Panc1 (cell line): ENCODE measurements around the gene PRDM2. TPM values are rescaled to one million over a fixed set of nuclear protein-coding genes. Genes with fewer than 3 reads are reported as not detected.

Experiments used
- ATAC-seq: fragments of 200-7000 bp; cut with Tn5 transposase; 2 replicates; pipeline ENCODE4 v1.9.1; 2020; ENCODE audit warnings: mild to moderate bottlenecking, moderate library complexity
- BruUV-seq: library from RNA; stranded (reverse); fragments of 400-500 nt; replicated peaks from 2 replicates; lab custom pipeline; 2021; lab: Mats Ljungman, UMichigan
- CTCF ChIA-PET: fragments of 300-600 bp; sonication (Branson Sonifier 250); formaldehyde crosslinking; loops from one replicate; lab custom pipeline; 2022; ENCODE audit warnings: antibody characterized with exemption; lab: Charles Lee
- POLR2A ChIA-PET: fragments of 300-600 bp; sonication (Branson Sonifier 250); formaldehyde crosslinking; loops from one replicate; lab custom pipeline; 2022; ENCODE audit warnings: antibody characterized with exemption; lab: Charles Lee
- DNase-seq: peaks from one replicate; pipeline ENCODE4 v3.0.0-alpha.2; 2010; ENCODE audit warnings: low read depth, low spot score
- H3K27ac ChIP-seq: 2 replicates; pipeline ENCODE4 v1.5.1; 2011; ENCODE audit warnings: mild to moderate bottlenecking, low read length, inconsistent platforms
- H3K27me3 ChIP-seq: fragments of 200-500 bp; sonication (Bioruptor generic); 2 replicates; pipeline ENCODE4 v1.6.0; 2014; ENCODE audit warnings: low read length, inconsistent platforms; ENCODE audit not compliant: control insufficient read depth, insufficient read depth
- H3K36me3 ChIP-seq: fragments of 200-500 bp; sonication (Bioruptor generic); 2 replicates; pipeline ENCODE4 v1.5.1; 2014; ENCODE audit warnings: inconsistent platforms, mild to moderate bottlenecking, low read length, moderate library complexity; ENCODE audit not compliant: control insufficient read depth, insufficient read depth
- H3K4me1 ChIP-seq: 2 replicates; pipeline ENCODE4 v1.5.1; 2011; ENCODE audit warnings: inconsistent platforms, mild to moderate bottlenecking, low read length, moderate library complexity; ENCODE audit not compliant: control insufficient read depth, insufficient read depth
- H3K4me3 ChIP-seq, 2 experiments: 2 replicates each; pipeline ENCODE4 v1.5.1; 2011 to 2012; ENCODE audit warnings: low read depth in 2 of 2, low read length in 2 of 2, mild to moderate bottlenecking in 2 of 2, inconsistent platforms in 1 of 2, moderate library complexity in 1 of 2
- H3K9me3 ChIP-seq: fragments of 200-500 bp; sonication (Bioruptor generic); 2 replicates; pipeline ENCODE4 v1.5.1; 2014; ENCODE audit warnings: low read depth, mild to moderate bottlenecking, inconsistent platforms, low read length, moderate library complexity; ENCODE audit not compliant: control insufficient read depth, insufficient read depth
- CTCF ChIP-seq: fragments of 450-650 bp; IDR thresholded peaks from 2 replicates; pipeline ENCODE4 v1.5.1; 2017; ENCODE audit warnings: mild to moderate bottlenecking
- POLR2AphosphoS5 ChIP-seq: IDR thresholded peaks from 2 replicates; pipeline ENCODE4 v1.6.1; 2012; ENCODE audit warnings: mild to moderate bottlenecking, low read depth, low read length, moderate library complexity
- REST ChIP-seq, 2 experiments: IDR thresholded peaks; 2 replicates each; pipeline ENCODE4 v1.6.1; 2011 to 2012; ENCODE audit warnings: low read depth in 2 of 2, control low read depth in 1 of 2, low read length in 1 of 2, mild to moderate bottlenecking in 1 of 2, moderate library complexity in 1 of 2; ENCODE audit not compliant: insufficient read depth in 1 of 2
- SIN3A ChIP-seq: IDR thresholded peaks from 2 replicates; pipeline ENCODE4 v1.6.1; 2012; ENCODE audit warnings: low read depth, mild to moderate bottlenecking, low read length, moderate library complexity, borderline replicate concordance; ENCODE audit not compliant: insufficient read depth
- TCF7L2 ChIP-seq: IDR thresholded peaks from 2 replicates; pipeline ENCODE4 v1.6.1; 2011; ENCODE audit warnings: mild to moderate bottlenecking, low read depth, low read length, inconsistent platforms
- in situ Hi-C: cut with HindIII; loops from 2 replicates; pipeline ENCODE4 v1.10.0; 2016; ENCODE audit warnings: low sequenced_read_pairs, low pct_unique_long_range_greater_than_20kb
- intact Hi-C: fragments of 100-400 bp; cut with micrococcal nuclease; formaldehyde crosslinking; loops from one replicate; pipeline ENCODE4 v1.10.0; 2022; ENCODE audit not compliant: unreplicated experiment
- total RNA-seq: library from RNA; stranded (reverse); gene quantifications from one replicate; pipeline ENCODE4 v1.2.1, GENCODE V29; 2021; ENCODE audit not compliant: unreplicated experiment

The PRDM2 gene
- total RNA-seq, 1 experiment from 2014 or later, result 40.3 TPM

- in situ Hi-C loops (no loop called here), intact Hi-C loops (no loop called here)
- H3K4me3 ChIP-seq, result no peak overlapping the region
- TF ChIP-seq SIN3A (no peak), REST (IDR thresholded peaks at IDR 0.05; ENCODE audit: insufficient read depth in 1 of 2, low read depth in 2 of 2, low read length in 1 of 2) (no peak), POLR2AphosphoS5 (no peak), TCF7L2 (no peak), CTCF (no peak)
- no peak for DNase-seq
- no peaks in the 10 kb centered on the region for H3K9me3 ChIP-seq
- no peak overlapping the region for H3K27ac ChIP-seq
- no peaks in the 10 kb centered on the region for H3K27me3 ChIP-seq
- ChIA-PET POLR2A (no interaction called here), CTCF (no interaction called here)
- peaks cover 28% of the 10 kb centered on the region for H3K4me1 ChIP-seq
- no TSS peak for BruUV-seq
- H3K36me3 ChIP-seq, result peaks cover 4% of the 10 kb centered on the region; the same call in 1 of the 2 replicates
- no peak; the same call in 1 of the 2 replicates for ATAC-seq
These were observed 54.6 kb downstream of the PRDM2 start for GRCh38 chr1:13754510-13755103.

- no peak overlapping the region for H3K27ac ChIP-seq
- peaks cover 27% of the 10 kb centered on the region for H3K4me1 ChIP-seq
- ChIA-PET POLR2A (interaction anchor here (0.6 to 0.7 kb wide), 5 partner anchors 7 to 1109 kb away, joined by 3 to 12 read pairs (median 5); no protein-coding TSS in a partner anchor), CTCF (interaction anchor here (0.5 kb wide), 1 partner anchor 59 kb away, joined by 6 read pairs; no protein-coding TSS in a partner anchor)
- no peak for ATAC-seq
- H3K27me3 ChIP-seq, result no peaks in the 10 kb centered on the region
- no peak overlapping the region for H3K4me3 ChIP-seq
- H3K36me3 ChIP-seq, result no peaks in the 10 kb centered on the region
- intact Hi-C loops, result no loop called here
- DNase-seq, result no peak
- no peaks in the 10 kb centered on the region for H3K9me3 ChIP-seq
- in situ Hi-C loops, result no loop called here
- no TSS peak for BruUV-seq
- no peak for TF ChIP-seq TCF7L2
- no peak for TF ChIP-seq CTCF
- TF ChIP-seq POLR2AphosphoS5, result no peak
- TF ChIP-seq REST (IDR thresholded peaks at IDR 0.05; ENCODE audit: insufficient read depth in 1 of 2, low read depth in 2 of 2, low read length in 1 of 2), result no peak
- no peak for TF ChIP-seq SIN3A
These were observed 56.7 kb downstream of the PRDM2 start for GRCh38 chr1:13756557-13757315.
